ENCODE results near the gene TCP1. TPM values are rescaled to one million over a fixed set of nuclear protein-coding genes. Genes with fewer than 3 reads are reported as not detected.
"Not testable (repeated sequence)": the region's sequence is repeated elsewhere in the genome, so short reads cannot be mapped to it uniquely, and the experiment has no call there.

Gene TCP1
- polyA plus RNA-seq, 3 donors, result 260 to 295 (median 266) TPM

- no peak for DNase-seq (ENCODE audit: extremely low read depth in 1 of 11, low read depth in 9 of 11, low spot score in 4 of 11)
Measured at GRCh38 chr6:159823953-159824352, 34.6 kb upstream of the TCP1 start.

GRCh38 chr6:159821726-159822125 is 32.3 kb upstream of the TCP1 start:
- DNase-seq (ENCODE audit: extremely low read depth in 1 of 11, low read depth in 9 of 11, low spot score in 4 of 11), result no peak

- DNase-seq (ENCODE audit: extremely low read depth in 1 of 11, low read depth in 9 of 11, low spot score in 4 of 11), result no peak
Measured at GRCh38 chr6:159821122-159821521, 31.7 kb upstream of the TCP1 start.

GRCh38 chr6:159819932-159820640 is 30.7 kb upstream of the TCP1 start:
- DNase-seq (ENCODE audit: extremely low read depth in 1 of 11, low read depth in 9 of 11, low spot score in 4 of 11), result no peak

- no peak for DNase-seq (ENCODE audit: extremely low read depth in 1 of 11, low read depth in 9 of 11, low spot score in 4 of 11)
Measured at GRCh38 chr6:159819098-159819497, 29.7 kb upstream of the TCP1 start.

GRCh38 chr6:159817951-159818739 is 28.7 kb upstream of the TCP1 start:
- no peak for DNase-seq (ENCODE audit: extremely low read depth in 1 of 11, low read depth in 9 of 11, low spot score in 4 of 11)

GRCh38 chr6:159816775-159817174 is 27.4 kb upstream of the TCP1 start:
- DNase-seq (ENCODE audit: extremely low read depth in 1 of 11, low read depth in 9 of 11, low spot score in 4 of 11), result not testable (repeated sequence)

GRCh38 chr6:159815410-159815809 is 26.0 kb upstream of the TCP1 start:
- DNase-seq (ENCODE audit: extremely low read depth in 1 of 11, low read depth in 9 of 11, low spot score in 4 of 11), result no peak

GRCh38 chr6:159813781-159814180 is 24.4 kb upstream of the TCP1 start:
- DNase-seq (ENCODE audit: extremely low read depth in 1 of 11, low read depth in 9 of 11, low spot score in 4 of 11), result no peak

- no peak for DNase-seq (ENCODE audit: extremely low read depth in 1 of 11, low read depth in 9 of 11, low spot score in 4 of 11)
Measured at GRCh38 chr6:159809149-159809548, 19.7 kb upstream of the TCP1 start.

GRCh38 chr6:159808647-159809046 is 19.2 kb upstream of the TCP1 start:
- DNase-seq (ENCODE audit: extremely low read depth in 1 of 11, low read depth in 9 of 11, low spot score in 4 of 11), result no peak

- DNase-seq (ENCODE audit: extremely low read depth in 1 of 11, low read depth in 9 of 11, low spot score in 4 of 11), result no peak
Measured at GRCh38 chr6:159807150-159807858, 17.9 kb upstream of the TCP1 start.

GRCh38 chr6:159806021-159806458 is 16.6 kb upstream of the TCP1 start:
- no peak for DNase-seq (ENCODE audit: extremely low read depth in 1 of 11, low read depth in 9 of 11, low spot score in 4 of 11)

- no peak for DNase-seq (ENCODE audit: extremely low read depth in 1 of 11, low read depth in 9 of 11, low spot score in 4 of 11)
Measured at GRCh38 chr6:159805440-159806020, 16.1 kb upstream of the TCP1 start.

GRCh38 chr6:159804504-159804903 is 15.1 kb upstream of the TCP1 start:
- DNase-seq (ENCODE audit: extremely low read depth in 1 of 11, low read depth in 9 of 11, low spot score in 4 of 11), result no peak

GRCh38 chr6:159801935-159802334 is 12.5 kb upstream of the TCP1 start:
- DNase-seq (ENCODE audit: extremely low read depth in 1 of 11, low read depth in 9 of 11, low spot score in 4 of 11), result no peak

GRCh38 chr6:159800141-159800865 is 10.9 kb upstream of the TCP1 start, which contains the start of gene PNLDC1:
TSS of gene PNLDC1 (plus strand) at chr6:159800276. CDS start at chr6:159800308, 32 bp downstream.
- no peak for DNase-seq (ENCODE audit: extremely low read depth in 1 of 11, low read depth in 9 of 11, low spot score in 4 of 11)

GRCh38 chr6:159797554-159797953 is 8.2 kb upstream of the TCP1 start:
- no peak for DNase-seq (ENCODE audit: extremely low read depth in 1 of 11, low read depth in 9 of 11, low spot score in 4 of 11)

- not testable (repeated sequence) for DNase-seq (ENCODE audit: extremely low read depth in 1 of 11, low read depth in 9 of 11, low spot score in 4 of 11)
Measured at GRCh38 chr6:159794976-159795375, 5.6 kb upstream of the TCP1 start.

Data from renal cortex interstitium (tissue), 11 donors.